ENCODE data around the gene CEP85L. TPM values are rescaled to one million over a fixed set of nuclear protein-coding genes. Genes with fewer than 3 reads are reported as not detected.

CEP85L gene
- total and polyA plus RNA-seq, 2 of the 13 experiments (the other 11 are each of a cell fraction or from before 2014, with no cell fraction given), result 0.44 to 1.7 TPM

DNA sequence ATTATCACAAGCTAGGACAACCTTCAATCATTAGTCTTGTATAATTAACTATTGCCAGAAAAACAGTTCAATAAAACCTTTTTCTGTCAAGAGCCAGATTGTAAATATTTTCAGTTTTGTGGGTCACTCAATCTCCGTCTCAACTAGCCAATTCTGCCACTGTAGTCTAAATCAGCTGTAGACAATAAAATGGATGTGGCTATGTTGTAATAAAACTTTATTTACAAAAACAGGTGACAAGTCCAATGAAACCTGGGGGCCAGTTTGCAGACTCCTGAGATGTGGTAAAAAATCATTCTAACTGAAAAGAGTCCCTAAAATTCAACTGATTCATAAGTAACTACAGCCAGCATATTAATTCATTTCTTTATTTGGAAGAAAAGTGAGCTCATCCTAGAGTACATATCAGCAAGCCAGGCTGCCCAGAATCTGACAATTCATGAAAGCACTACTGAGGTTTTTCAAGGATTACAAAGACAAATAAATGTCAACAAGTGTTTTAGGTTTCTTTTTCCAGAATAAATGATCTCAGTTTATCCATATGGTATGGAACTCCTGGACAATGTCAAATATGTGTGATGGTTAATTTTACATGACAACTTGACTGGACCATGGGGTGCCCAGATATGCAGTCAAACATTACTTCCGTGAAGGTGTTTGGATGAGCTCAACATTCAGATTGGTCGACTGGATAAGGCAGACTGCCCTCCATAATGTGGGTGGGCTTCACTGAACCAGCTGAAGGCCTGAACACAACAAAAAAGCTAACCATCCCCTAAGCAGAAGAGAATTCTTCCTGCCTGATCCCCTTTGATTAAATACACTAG is 15.3 kb downstream of the CEP85L start (continued):
- TF ChIP-seq CEBPZ (IDR thresholded peaks at IDR 0.05; ENCODE audit: low read length) (no peak), ZFP36L2 (CRISPR knock-in tag; IDR thresholded peaks at IDR 0.05) (no peak), AGO1 (IDR thresholded peaks at IDR 0.05; ENCODE audit: low read depth, low read length, poor library complexity, severe bottlenecking) (no peak), ZNF619 (CRISPR knock-in tag; IDR thresholded peaks at IDR 0.05) (no peak), AHR (CRISPR knock-in tag; IDR thresholded peaks at IDR 0.05) (no peak), ISL2 (CRISPR knock-in tag; IDR thresholded peaks at IDR 0.05) (no peak), KLF15 (CRISPR knock-in tag; IDR thresholded peaks at IDR 0.05; ENCODE audit: borderline replicate concordance) (no peak)

DNA sequence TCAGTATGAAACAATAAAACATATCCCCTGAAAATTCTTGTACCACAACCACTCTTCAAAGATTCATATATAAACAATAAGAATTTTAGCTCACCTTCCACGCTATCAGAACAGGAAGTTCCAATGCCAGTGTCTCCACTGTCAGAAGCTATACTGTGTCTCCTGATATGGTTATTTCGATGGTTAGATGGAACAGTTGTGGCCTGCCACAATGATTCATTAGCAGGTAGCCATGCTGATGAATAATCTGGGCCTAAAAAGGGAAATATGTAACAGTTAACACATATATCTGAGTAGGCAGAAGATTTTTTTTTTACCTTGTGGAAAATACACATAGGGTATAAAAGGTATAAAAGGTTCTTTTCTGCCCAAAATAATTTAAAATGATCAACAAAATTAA is 19.0 kb downstream of the CEP85L start:
- H3K4me1 ChIP-seq (ENCODE audit: insufficient read depth, low read length), result no peaks in the 10 kb centered on the region
- H3K27ac ChIP-seq (ENCODE audit: extremely low read length, insufficient read depth, low read length), result no peak overlapping the region
- in situ Hi-C loops (cut with HindIII; ENCODE audit: extremely low pct_ligation_motif_present, low pct_unique_long_range_greater_than_20kb) (no loop called here), intact Hi-C loops (cut with micrococcal nuclease; ENCODE audit: unreplicated experiment) (no loop called here)
- no peaks in the 10 kb centered on the region for H3K27me3 ChIP-seq (ENCODE audit: control insufficient read depth in 1 of 2, insufficient read depth in 2 of 2, low read length in 2 of 2)
- no peak for FAIRE-seq
- no peak for DNase-seq (ENCODE audit: low spot score)
- BruUV-seq (replicated peaks), result no TSS peak
- ChIA-PET POLR2A (no interaction called here), CTCF (ENCODE audit: low intra/inter-chr PET ratio, low total read pairs) (no interaction called here)
- no peak overlapping the region for H3K4me2 ChIP-seq (ENCODE audit: low read depth, low read length)
- no peak overlapping the region for H2AFZ ChIP-seq (ENCODE audit: low read length)
- no peak overlapping the region for H3K9ac ChIP-seq (ENCODE audit: insufficient read depth, low read depth, low read length)
- H3K4me3 ChIP-seq (replicated peaks in 1 of 3; ENCODE audit: insufficient read depth in 1 of 3, low read depth in 2 of 3, low read length in 3 of 3), result no peak overlapping the region
- H3K9me3 ChIP-seq (ENCODE audit: low read length), result no peaks in the 10 kb centered on the region
- H3K79me2 ChIP-seq (ENCODE audit: insufficient read depth, low read length), result no peaks in the 10 kb centered on the region
- H4K20me1 ChIP-seq (ENCODE audit: insufficient read depth, low read length), result no peaks in the 10 kb centered on the region
- WGBS (ENCODE audit: low lambda C conversion rate), result 45% methylated on average over 2 of the region's 2 CpGs
- no peak for ATAC-seq
- H3K36me3 ChIP-seq (replicated peaks in 1 of 2; ENCODE audit: control insufficient read depth in 1 of 2, insufficient read depth in 2 of 2, low read length in 2 of 2), result no peaks in the 10 kb centered on the region
- no peak for TF ChIP-seq ZNF562 (CRISPR knock-in tag; IDR thresholded peaks at IDR 0.05; ENCODE audit: borderline replicate concordance)
- TF ChIP-seq DNMT3B (CRISPR knock-in tag; conservative IDR thresholded peaks at IDR 0.05), result no peak
- TF ChIP-seq ZNF24 (IDR thresholded peaks at IDR 0.05), result no peak
- no peak for TF ChIP-seq ELF4 (CRISPR knock-in tag; IDR thresholded peaks at IDR 0.05; ENCODE audit: borderline replicate concordance)
- TF ChIP-seq ZNF776 (CRISPR knock-in tag; IDR thresholded peaks at IDR 0.05), result no peak
- TF ChIP-seq ZBTB20 (CRISPR knock-in tag; IDR thresholded peaks at IDR 0.05; ENCODE audit: borderline replicate concordance, low read depth), result no peak
- no peak for TF ChIP-seq TFDP1 (CRISPR knock-in tag; IDR thresholded peaks at IDR 0.05; ENCODE audit: borderline replicate concordance)
- TF ChIP-seq GRHL1 (CRISPR knock-in tag; conservative IDR thresholded peaks at IDR 0.05), result no peak
- no peak for TF ChIP-seq ZNF296 (CRISPR knock-in tag; conservative IDR thresholded peaks at IDR 0.05)

Measured in HepG2 (cell line).